H1 (cell line): ENCODE data around the gene PDE4DIP. TPM values are rescaled to one million over a fixed set of nuclear protein-coding genes. Genes with fewer than 3 reads are reported as not detected.
"Not testable (repeated sequence)": the region's sequence is repeated elsewhere in the genome, so short reads cannot be mapped to it uniquely, and the experiment has no call there.

Experiments
- CTCF ChIA-PET: fragments of 300-600 bp; sonication (Branson Sonifier 250); formaldehyde crosslinking; loops from one replicate; lab custom pipeline; 2021; ENCODE audit not compliant: partially characterized antibody; lab: Charles Lee
- POLR2A ChIA-PET: fragments of 300-600 bp; sonication (Branson Sonifier 250); formaldehyde crosslinking; loops from one replicate; lab custom pipeline; 2021; ENCODE audit warnings: inconsistent platforms; ENCODE audit not compliant: partially characterized antibody; lab: Charles Lee
- DNase-seq, 2 experiments: peaks; one replicate each; pipeline versions ENCODE4 v3.0.0 to v3.0.0-alpha.2; 2010 to 2022; ENCODE audit warnings: low spot score in 2 of 2, low read depth in 1 of 2, mixed read lengths in 1 of 2
- FAIRE-seq: peaks from 2 replicates; lab custom pipeline; 2011; peaks lifted over from hg19 to GRCh38; lab: Jason Lieb, UNC
- H2AFZ ChIP-seq: 2 replicates; pipeline ENCODE4 v1.8.1; 2012; ENCODE audit warnings: low read length, inconsistent platforms
- H2AK5ac ChIP-seq: 2 replicates; pipeline ENCODE4 v1.6.1; 2013; ENCODE audit warnings: low read depth, low read length
- H2BK120ac ChIP-seq: replicated peaks from 2 replicates; pipeline ENCODE3; 2013; ENCODE audit warnings: low read depth, low read length, inconsistent platforms
- H2BK12ac ChIP-seq: 2 replicates; pipeline ENCODE4 v1.6.1; 2013; ENCODE audit warnings: low read depth, low read length
- H2BK15ac ChIP-seq: 2 replicates; pipeline ENCODE4 v1.6.1; 2013; ENCODE audit warnings: low read length
- H2BK20ac ChIP-seq: 2 replicates; pipeline ENCODE4 v1.6.1; 2013; ENCODE audit warnings: low read length
- H2BK5ac ChIP-seq: 2 replicates; pipeline ENCODE4 v1.6.1; 2013; ENCODE audit warnings: low read depth, low read length
- H3K14ac ChIP-seq: 2 replicates; pipeline ENCODE4 v1.6.1; 2013; ENCODE audit warnings: inconsistent platforms; ENCODE audit not compliant: insufficient read length
- H3K18ac ChIP-seq: 2 replicates; pipeline ENCODE4 v1.6.1; 2013; ENCODE audit warnings: low read length; ENCODE audit errors: extremely low read depth
- H3K23ac ChIP-seq: 2 replicates; pipeline ENCODE4 v1.6.1; 2013; ENCODE audit warnings: inconsistent platforms; ENCODE audit not compliant: insufficient read length
- H3K23me2 ChIP-seq: 2 replicates; pipeline ENCODE4 v1.6.1; 2013; ENCODE audit warnings: low read depth, low read length
- H3K27ac ChIP-seq: 2 replicates; pipeline ENCODE4 v1.6.1; 2011; ENCODE audit warnings: low read depth, low read length, inconsistent platforms
- H3K27me3 ChIP-seq, 4 experiments: replicated peaks in 1 of 4; 1 replicate in 1 of 4; 2 replicates in 3 of 4; pipeline versions ENCODE4 v1.6.1 to v1.8.1; 2011 to 2013; ENCODE audit warnings: low read length in 3 of 4, mild to moderate bottlenecking in 3 of 4, inconsistent platforms in 2 of 4, mixed read lengths in 2 of 4, moderate library complexity in 1 of 4; ENCODE audit not compliant: control insufficient read depth in 3 of 4, insufficient read depth in 3 of 4; ENCODE audit errors: extremely low read depth in 1 of 4
- H3K36me3 ChIP-seq, 4 experiments: 2 replicates each; pipeline versions ENCODE4 v1.6.1 to v1.8.1; 2011 to 2013; ENCODE audit warnings: mild to moderate bottlenecking in 4 of 4, low read length in 3 of 4, moderate library complexity in 2 of 4, control low read depth in 1 of 4, inconsistent platforms in 1 of 4; ENCODE audit not compliant: insufficient read depth in 4 of 4, control insufficient read depth in 2 of 4
- H3K4ac ChIP-seq: replicated peaks from 2 replicates; pipeline ENCODE3; 2013; ENCODE audit warnings: low read length, low read depth, mixed read lengths, inconsistent platforms; ENCODE audit not compliant: insufficient read length
- H3K4me1 ChIP-seq, 4 experiments: replicated peaks in 1 of 4; 1 replicate in 1 of 4; 2 replicates in 3 of 4; pipeline versions ENCODE4 v1.6.1 to v1.8.1; 2011 to 2013; ENCODE audit warnings: low read length in 3 of 4, inconsistent platforms in 2 of 4, mixed read lengths in 1 of 4; ENCODE audit not compliant: insufficient read depth in 4 of 4, control insufficient read depth in 3 of 4
- H3K4me2 ChIP-seq, 2 experiments: 2 replicates each; pipeline versions ENCODE4 v1.6.1 to v1.8.1; 2011 to 2013; ENCODE audit warnings: low read depth in 2 of 2, low read length in 2 of 2, control low read depth in 1 of 2, inconsistent platforms in 1 of 2, mild to moderate bottlenecking in 1 of 2; ENCODE audit not compliant: insufficient read depth in 1 of 2
- H3K4me3 ChIP-seq, 4 experiments: fragments of 200-600, 300-600 bp in 1 of 4; sonication (generic), shearing (Covaris generic), sonication (Bioruptor Twin) in 1 of 4; 2 replicates each; pipeline versions ENCODE4 v1.5.1 to v1.8.1; 2011 to 2016; ENCODE audit warnings: low read length in 4 of 4, low read depth in 3 of 4, control low read depth in 2 of 4, inconsistent platforms in 2 of 4, mild to moderate bottlenecking in 2 of 4, mixed read lengths in 1 of 4, moderate library complexity in 1 of 4; ENCODE audit not compliant: insufficient read depth in 2 of 4; ENCODE audit errors: extremely low read depth in 1 of 4
- H3K56ac ChIP-seq: replicated peaks from 2 replicates; pipeline ENCODE3; 2013; ENCODE audit warnings: low read depth, mild to moderate bottlenecking, mixed read lengths, low read length, inconsistent platforms; ENCODE audit not compliant: insufficient read length
- H3K79me1 ChIP-seq: 2 replicates; pipeline ENCODE4 v1.6.1; 2013; ENCODE audit warnings: low read depth, low read length, control low read depth
- H3K79me2 ChIP-seq, 2 experiments: 2 replicates each; pipeline versions ENCODE4 v1.6.1 to v1.8.1; 2012 to 2013; ENCODE audit warnings: low read length in 2 of 2, mild to moderate bottlenecking in 2 of 2, inconsistent platforms in 1 of 2; ENCODE audit not compliant: insufficient read depth in 2 of 2, control insufficient read depth in 1 of 2
- H3K9ac ChIP-seq, 4 experiments: replicated peaks in 1 of 4; 1 replicate in 1 of 4; 2 replicates in 3 of 4; pipeline versions ENCODE4 v1.6.1 to v1.8.1; 2011 to 2013; ENCODE audit warnings: low read depth in 3 of 4, low read length in 3 of 4, control low read depth in 2 of 4, mild to moderate bottlenecking in 2 of 4, moderate library complexity in 2 of 4, inconsistent platforms in 1 of 4; ENCODE audit errors: extremely low read depth in 1 of 4
- H3K9me3 ChIP-seq, 2 experiments: 2 replicates each; pipeline versions ENCODE4 v1.6.1 to v1.8.1; 2012 to 2013; ENCODE audit warnings: mild to moderate bottlenecking in 2 of 2, moderate library complexity in 2 of 2, control low read depth in 1 of 2, inconsistent platforms in 1 of 2, low read depth in 1 of 2, low read length in 1 of 2, mixed read lengths in 1 of 2; ENCODE audit not compliant: insufficient read depth in 2 of 2
- H4K20me1 ChIP-seq, 2 experiments: replicated peaks in 1 of 2; 2 replicates each; pipeline versions ENCODE3 to v1.8.1; 2011 to 2013; ENCODE audit warnings: inconsistent platforms in 2 of 2, low read length in 2 of 2, mild to moderate bottlenecking in 1 of 2; ENCODE audit not compliant: insufficient read depth in 2 of 2, control insufficient read depth in 1 of 2
- H4K5ac ChIP-seq: 2 replicates; pipeline ENCODE4 v1.6.1; 2013; ENCODE audit warnings: low read length, low read depth, mixed read lengths, inconsistent platforms; ENCODE audit not compliant: insufficient read length
- H4K8ac ChIP-seq: 2 replicates; pipeline ENCODE4 v1.8.0; 2013; ENCODE audit warnings: mild to moderate bottlenecking, moderate library complexity, low read length, inconsistent platforms; ENCODE audit not compliant: insufficient read depth; ENCODE audit errors: extremely low read depth
- H4K91ac ChIP-seq: replicated peaks from 2 replicates; pipeline ENCODE3; 2013; ENCODE audit warnings: low read length, mixed read lengths, inconsistent platforms; ENCODE audit not compliant: insufficient read length
- WGBS, 2 experiments: shearing (Covaris generic) in 1 of 2; methylation state at CpG; one replicate each; pipeline versions ENCODE4 v1.1.6 to v1.1.7; 2013 to 2015; ENCODE audit warnings: low lambda C conversion rate in 2 of 2, mixed read lengths in 2 of 2, inconsistent platforms in 1 of 2, low coverage in 1 of 2, missing lambda C conversion rate in 1 of 2; ENCODE audit not compliant: insufficient replicate concordance in 2 of 2, insufficient coverage in 1 of 2, insufficient read length in 1 of 2; ENCODE audit errors: extremely low coverage in 1 of 2, missing lambda C conversion rate in 1 of 2; 5-methylcytosine and 5-hydroxymethylcytosine counted together
- polyA plus RNA-seq, 7 experiments: library from polyadenylated mRNA; depleted of rRNA in 3 of 7; stranded (reverse) in 5 of 7; unstranded in 2 of 7; fragments of >200 nt in 5 of 7; fragments of 200-250 nt in 2 of 7; gene quantifications; 1 replicate in 5 of 7; 2 replicates in 1 of 7; 4 replicates in 1 of 7; pipeline versions ENCODE4 v1.2.1 to v1.2.3, GENCODE V29; 2011 to 2013; ENCODE audit warnings: missing spikeins in 2 of 7, mixed read lengths in 2 of 7
- total RNA-seq: library from RNA; stranded (reverse); fragmentation: NEBNext Ultra II Directional; extraction: Animal tissue kit (Norgen Biotek cat#: 25700); gene quantifications from 2 replicates; pipeline ENCODE4 v1.2.1, GENCODE V29; 2021

PDE4DIP gene
- total and polyA plus RNA-seq, 2 of the 8 experiments (the other 6 are each of a cell fraction or from before 2014, with no cell fraction given): 8.4 to 40.5 TPM

DNA sequence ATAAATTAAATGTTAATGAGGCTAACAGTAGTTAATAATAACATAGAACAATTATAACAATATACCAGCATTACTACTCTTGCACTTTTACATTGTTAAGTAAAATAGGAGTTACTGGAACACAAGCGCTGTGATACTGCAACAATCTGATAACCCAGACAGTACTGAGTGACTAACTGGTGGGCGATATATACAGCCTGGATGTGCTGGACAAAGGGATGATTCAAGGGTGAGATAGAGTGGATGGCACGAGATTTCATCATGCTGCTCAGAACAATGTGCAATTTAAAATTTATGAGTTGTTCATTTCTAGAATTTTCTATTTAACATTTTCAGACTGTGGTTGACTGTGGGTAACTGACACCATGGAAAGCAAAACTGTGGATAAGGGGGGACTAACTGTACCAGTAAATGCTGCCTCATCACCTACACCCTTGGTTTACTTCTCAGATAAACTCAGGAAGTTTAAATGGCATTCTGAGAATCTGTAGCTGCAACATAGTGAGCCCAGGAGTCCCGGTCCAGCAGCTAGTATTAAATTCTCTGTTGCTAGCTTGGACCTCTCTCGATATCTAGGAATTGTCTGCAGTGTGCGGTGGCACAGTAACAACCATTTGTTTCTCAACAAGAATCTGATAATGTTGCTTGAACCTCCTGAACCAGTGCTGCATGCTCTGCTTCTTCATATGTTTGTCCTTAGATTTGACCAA, 24.9 kb downstream of the PDE4DIP start:
- H2BK15ac ChIP-seq, H4K5ac ChIP-seq, H3K27ac ChIP-seq, H3K9ac ChIP-seq, H3K4ac ChIP-seq, H4K91ac ChIP-seq, H3K4me3 ChIP-seq, H3K79me2 ChIP-seq, H2AFZ ChIP-seq, H2BK5ac ChIP-seq, H3K4me1 ChIP-seq, FAIRE-seq, H3K27me3 ChIP-seq, H4K8ac ChIP-seq, H2BK12ac ChIP-seq, DNase-seq, H4K20me1 ChIP-seq, H3K23ac ChIP-seq, H3K23me2 ChIP-seq, H2AK5ac ChIP-seq, H3K79me1 ChIP-seq, H2BK120ac ChIP-seq, POLR2A ChIA-PET, H3K36me3 ChIP-seq, H3K9me3 ChIP-seq, CTCF ChIA-PET, H3K4me2 ChIP-seq, H3K14ac ChIP-seq, H3K56ac ChIP-seq, H3K18ac ChIP-seq, H2BK20ac ChIP-seq: not testable (repeated sequence)
- no CpG with 5 or more reads among the region's 6 CpGs for WGBS, 2 experiments

DNA sequence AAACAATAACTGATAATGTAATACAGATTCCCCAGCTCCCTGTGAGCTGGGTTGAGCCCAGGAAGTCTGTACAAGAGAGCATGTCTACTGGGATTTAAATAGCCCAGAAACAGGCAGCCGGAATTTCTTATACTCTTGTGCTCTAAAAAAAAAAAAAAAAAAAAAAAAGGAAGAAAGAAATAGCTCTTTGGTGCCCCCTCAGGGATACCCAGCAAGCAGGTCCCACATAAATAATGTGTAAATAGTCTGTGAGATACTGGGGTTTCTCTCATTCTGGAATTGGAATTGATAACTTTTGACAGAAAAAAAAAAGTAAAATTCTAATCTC, 25.4 kb downstream of the PDE4DIP start:
- H2BK15ac ChIP-seq, H4K8ac ChIP-seq, H2BK120ac ChIP-seq, H3K9ac ChIP-seq, H4K91ac ChIP-seq, H3K4ac ChIP-seq, H3K23me2 ChIP-seq, H3K4me1 ChIP-seq, H4K20me1 ChIP-seq, H3K36me3 ChIP-seq, DNase-seq, POLR2A ChIA-PET, H2AK5ac ChIP-seq, FAIRE-seq, H3K79me2 ChIP-seq, H2AFZ ChIP-seq, CTCF ChIA-PET, H3K14ac ChIP-seq, H3K27ac ChIP-seq, H3K4me2 ChIP-seq, H2BK5ac ChIP-seq, H3K79me1 ChIP-seq, H3K56ac ChIP-seq, H3K27me3 ChIP-seq, H2BK20ac ChIP-seq, H3K18ac ChIP-seq, H4K5ac ChIP-seq, H3K4me3 ChIP-seq, H2BK12ac ChIP-seq, H3K9me3 ChIP-seq, H3K23ac ChIP-seq: not testable (repeated sequence)
- WGBS, 2 experiments: no CpG with 5 or more reads among the region's 1 CpG
